PC-3 (cell line): ENCODE measurements around the gene ABCG8. TPM values are rescaled to one million over a fixed set of nuclear protein-coding genes. Genes with fewer than 3 reads are reported as not detected.

Source experiments
- ATAC-seq: fragments of 200-7000 bp; cut with Tn5 transposase; 2 replicates; pipeline ENCODE4 v1.9.1; 2020; ENCODE audit warnings: mild to moderate bottlenecking, moderate library complexity
- BruUV-seq: library from RNA; stranded (reverse); fragments of 400-500 nt; replicated peaks from 2 replicates; lab custom pipeline; 2021; lab: Mats Ljungman, UMichigan
- CTCF ChIA-PET: fragments of 300-600 bp; sonication (Branson Sonifier 250); formaldehyde crosslinking; loops from one replicate; lab custom pipeline; 2022; ENCODE audit warnings: antibody characterized with exemption; lab: Charles Lee
- POLR2A ChIA-PET: fragments of 300-600 bp; sonication (Branson Sonifier 250); formaldehyde crosslinking; loops from one replicate; lab custom pipeline; 2022; ENCODE audit warnings: antibody characterized with exemption; ENCODE audit not compliant: unreplicated experiment; lab: Charles Lee
- DNase-seq: peaks from one replicate; pipeline ENCODE4 v3.0.0-alpha.2; 2015
- H2AFZ ChIP-seq: fragments of 300-600 bp; sonication (generic); 2 replicates; pipeline ENCODE4 v1.6.0; 2016; ENCODE audit warnings: antibody characterized with exemption, low read length
- H3F3A ChIP-seq: fragments of 300-600 bp; sonication (generic); one replicate; pipeline ENCODE4 v1.6.0; 2017; ENCODE audit warnings: antibody characterized with exemption, low read length, control low read depth, mild to moderate bottlenecking; ENCODE audit not compliant: unreplicated experiment
- H3K27ac ChIP-seq: fragments of 300-600 bp; sonication (generic); 2 replicates; pipeline ENCODE4 v1.5.1; 2016; ENCODE audit warnings: mild to moderate bottlenecking, low read length
- H3K27me3 ChIP-seq: fragments of 300-600 bp; sonication (generic); 2 replicates; pipeline ENCODE4 v1.6.1; 2016; ENCODE audit warnings: low read length, mixed read lengths
- H3K36me3 ChIP-seq: fragments of 300-600 bp; sonication (generic); 2 replicates; pipeline ENCODE4 v1.6.1; 2016; ENCODE audit warnings: low read depth, mixed run types, low read length, mixed read lengths
- H3K4me1 ChIP-seq: fragments of 300-600 bp; sonication (generic); 2 replicates; pipeline ENCODE4 v1.5.1; 2016; ENCODE audit warnings: low read length; ENCODE audit not compliant: insufficient read depth
- H3K4me2 ChIP-seq: fragments of 300-600 bp; sonication (generic); 2 replicates; pipeline ENCODE4 v1.6.0; 2016; ENCODE audit warnings: low read length
- H3K4me3 ChIP-seq: fragments of 300-600 bp; sonication (generic); 2 replicates; pipeline ENCODE4 v1.5.1; 2016; ENCODE audit warnings: mild to moderate bottlenecking, low read length, mixed read lengths
- H3K79me2 ChIP-seq: fragments of 300-600 bp; sonication (generic); 2 replicates; pipeline ENCODE4 v1.6.1; 2017; ENCODE audit warnings: low read length, mixed read lengths
- H3K9ac ChIP-seq: fragments of 300-600 bp; sonication (generic); 2 replicates; pipeline ENCODE4 v1.6.0; 2016; ENCODE audit warnings: mild to moderate bottlenecking, low read length
- H3K9me2 ChIP-seq: fragments of 300-600 bp; sonication (generic); replicated peaks from 2 replicates; pipeline ENCODE4 v1.6.1; 2016; ENCODE audit warnings: mixed run types, low read length, mixed read lengths
- H3K9me3 ChIP-seq: fragments of 300-600 bp; sonication (generic); 2 replicates; pipeline ENCODE4 v1.6.1; 2016; ENCODE audit warnings: low read length, mixed read lengths
- H4K20me1 ChIP-seq: fragments of 300-600 bp; sonication (generic); 2 replicates; pipeline ENCODE4 v1.6.1; 2016; ENCODE audit warnings: low read length, mixed read lengths
- CTCF ChIP-seq: fragments of 300-600 bp; sonication (generic); conservative IDR thresholded peaks from 2 replicates; pipeline ENCODE4 v1.5.1; 2017; ENCODE audit warnings: antibody characterized with exemption, low read depth, mild to moderate bottlenecking, low read length
- EZH2 ChIP-seq: fragments of 300-600 bp; sonication (generic); IDR thresholded peaks from one replicate; pipeline ENCODE4 v1.6.1; 2017; ENCODE audit warnings: antibody characterized with exemption, mild to moderate bottlenecking, low read length; ENCODE audit not compliant: unreplicated experiment
- EZH2phosphoT487 ChIP-seq: fragments of 300-600 bp; sonication (generic); IDR thresholded peaks from 2 replicates; pipeline ENCODE4 v1.6.1; 2018; ENCODE audit warnings: mild to moderate bottlenecking, antibody characterized with exemption, low read length, borderline replicate concordance
- intact Hi-C: fragments of 100-400 bp; cut with micrococcal nuclease; formaldehyde crosslinking; loops from 2 replicates; pipeline ENCODE4 v1.9.0; 2023
- total RNA-seq: library from RNA; depleted of rRNA; stranded (reverse); fragments of >200 nt; gene quantifications from 2 replicates; pipeline ENCODE4 v1.2.3, GENCODE V29; 2014

ABCG8 gene
- total RNA-seq, 1 experiment from 2014 or later = not detected

- no peaks in the 10 kb centered on the region for H3K36me3 ChIP-seq
- ATAC-seq (no peak), DNase-seq (no peak)
- no peaks in the 10 kb centered on the region for H3K27me3 ChIP-seq
- no peaks in the 10 kb centered on the region for H3K9me3 ChIP-seq
- no peaks in the 10 kb centered on the region for H3K4me1 ChIP-seq
- no peak overlapping the region for H3K4me2 ChIP-seq
- H3F3A ChIP-seq = no peaks in the 10 kb centered on the region
- ChIA-PET POLR2A (no interaction called here), CTCF (no interaction called here)
- no peak overlapping the region for H3K27ac ChIP-seq
- no peak overlapping the region for H2AFZ ChIP-seq
- intact Hi-C loops = no loop called here
- H3K4me3 ChIP-seq = no peak overlapping the region
- no TSS peak for BruUV-seq
- H3K9me2 ChIP-seq = no peaks in the 10 kb centered on the region
- no peaks in the 10 kb centered on the region for H3K79me2 ChIP-seq
- TF ChIP-seq EZH2phosphoT487 = no peak
- no peak for TF ChIP-seq EZH2
- no peak for TF ChIP-seq CTCF
- no peaks in the 10 kb centered on the region for H4K20me1 ChIP-seq
- H3K9ac ChIP-seq = no peak overlapping the region
Observed at GRCh38 chr2:43839776-43840564, 1.2 kb downstream of the ABCG8 start.

- CTCF ChIA-PET = no interaction called here
- POLR2A ChIA-PET = no interaction called here
- H3K4me2 ChIP-seq = no peak overlapping the region
- no peaks in the 10 kb centered on the region for H3K9me2 ChIP-seq
- no peaks in the 10 kb centered on the region for H4K20me1 ChIP-seq
- no peak overlapping the region for H3K27ac ChIP-seq
- H3K4me3 ChIP-seq = no peak overlapping the region
- no peaks in the 10 kb centered on the region for H3K36me3 ChIP-seq
- ATAC-seq (no peak), DNase-seq (no peak)
- H3K9me3 ChIP-seq = no peaks in the 10 kb centered on the region
- no peaks in the 10 kb centered on the region for H3K4me1 ChIP-seq
- no peaks in the 10 kb centered on the region for H3F3A ChIP-seq
- H3K79me2 ChIP-seq = no peaks in the 10 kb centered on the region
- no peaks in the 10 kb centered on the region for H3K27me3 ChIP-seq
- no peak overlapping the region for H3K9ac ChIP-seq
- TF ChIP-seq EZH2 (no peak), EZH2phosphoT487 (no peak), CTCF (no peak)
- intact Hi-C loops = no loop called here
- H2AFZ ChIP-seq = no peak overlapping the region
- BruUV-seq = no TSS peak
Observed at GRCh38 chr2:43840965-43841364, 2.2 kb downstream of the ABCG8 start.
